Activated naive CD4-positive, alpha-beta T cell treated with anti-CD3 and anti-CD28 coated beads, Interleukin-2, amount 50 U/mL, for 16 hours (primary cell): ENCODE data around the gene IL32.
A peak's percentile ranks its signal among the peaks of the same experiment; 100 is the strongest.
"Not testable (repeated sequence)": the region's sequence is repeated elsewhere in the genome, so short reads cannot be mapped to it uniquely, and the experiment has no call there.

ENCODE experiments used
- DNase-seq: peaks from one replicate; pipeline ENCODE4 v3.0.0-alpha.2; 2020

Gene IL32

DNA sequence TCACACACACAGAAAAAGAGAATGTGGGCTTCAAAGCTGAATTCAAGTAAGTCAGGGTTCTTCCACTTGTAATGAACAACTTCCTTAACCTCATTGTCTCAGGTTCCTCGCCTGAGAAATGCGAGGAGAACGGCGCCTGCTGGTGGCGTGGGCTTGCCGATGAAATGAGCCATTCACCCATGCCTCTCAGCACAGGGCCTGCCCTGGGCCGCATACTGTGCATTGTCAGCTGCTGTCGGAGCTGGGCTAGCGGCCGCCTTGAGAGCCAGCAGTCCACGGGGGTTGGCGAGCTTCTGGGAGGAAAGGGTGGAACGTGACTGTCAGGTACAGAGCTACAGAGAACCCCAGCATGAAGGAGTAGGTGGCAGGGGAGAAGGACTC is 12.1 kb upstream of the IL32 start:
- not testable (repeated sequence) for DNase-seq

DNA sequence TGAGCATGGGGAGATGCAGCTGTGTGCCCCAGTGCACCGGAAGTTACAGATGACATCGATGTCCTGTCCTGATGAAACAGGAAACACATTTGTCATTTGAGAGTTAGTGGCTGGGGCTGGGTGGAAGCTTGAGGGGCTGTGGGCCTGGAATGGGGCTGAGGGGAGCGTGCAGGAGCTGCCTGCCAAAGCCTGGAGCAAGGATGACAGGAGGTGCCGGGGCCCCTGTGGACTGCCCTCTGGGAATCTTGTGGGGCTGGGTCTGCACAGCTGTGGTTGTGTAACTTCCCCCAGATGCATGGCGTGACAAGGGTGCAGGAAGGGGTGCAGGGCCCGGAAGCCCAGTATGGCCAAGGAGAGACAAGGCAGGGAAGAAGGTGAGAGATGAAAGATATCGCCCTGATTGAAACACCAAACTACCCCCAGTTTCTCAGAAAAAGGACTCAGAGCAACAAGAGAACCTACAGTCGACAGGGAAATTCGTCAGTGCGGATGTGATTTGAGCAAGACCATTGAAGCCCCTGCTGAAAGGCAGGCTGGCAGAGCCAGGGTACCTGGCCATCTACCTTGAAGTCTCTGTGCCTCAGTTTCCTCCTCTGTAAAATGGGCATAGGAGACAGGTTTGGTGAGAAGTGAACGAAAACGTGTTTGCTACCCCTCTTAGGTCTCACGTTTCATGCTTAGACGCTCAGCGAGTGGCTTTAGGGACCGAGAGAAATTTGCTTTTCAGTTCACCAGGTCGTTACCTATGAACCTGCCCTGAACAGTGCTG is 10.3 kb upstream of the IL32 start:
- no peak for DNase-seq

- not testable (repeated sequence) for DNase-seq
These were observed 9.7 kb upstream of the IL32 start for GRCh38 chr16:3055734-3056115.

- DNase-seq = no peak
These were observed 8.9 kb upstream of the IL32 start for GRCh38 chr16:3056336-3057180.

- DNase-seq = no peak
These were observed 8.0 kb upstream of the IL32 start for GRCh38 chr16:3057181-3058138.

- DNase-seq = peak; percentile 56
These were observed 7.1 kb upstream of the IL32 start for GRCh38 chr16:3058139-3059030.

DNA sequence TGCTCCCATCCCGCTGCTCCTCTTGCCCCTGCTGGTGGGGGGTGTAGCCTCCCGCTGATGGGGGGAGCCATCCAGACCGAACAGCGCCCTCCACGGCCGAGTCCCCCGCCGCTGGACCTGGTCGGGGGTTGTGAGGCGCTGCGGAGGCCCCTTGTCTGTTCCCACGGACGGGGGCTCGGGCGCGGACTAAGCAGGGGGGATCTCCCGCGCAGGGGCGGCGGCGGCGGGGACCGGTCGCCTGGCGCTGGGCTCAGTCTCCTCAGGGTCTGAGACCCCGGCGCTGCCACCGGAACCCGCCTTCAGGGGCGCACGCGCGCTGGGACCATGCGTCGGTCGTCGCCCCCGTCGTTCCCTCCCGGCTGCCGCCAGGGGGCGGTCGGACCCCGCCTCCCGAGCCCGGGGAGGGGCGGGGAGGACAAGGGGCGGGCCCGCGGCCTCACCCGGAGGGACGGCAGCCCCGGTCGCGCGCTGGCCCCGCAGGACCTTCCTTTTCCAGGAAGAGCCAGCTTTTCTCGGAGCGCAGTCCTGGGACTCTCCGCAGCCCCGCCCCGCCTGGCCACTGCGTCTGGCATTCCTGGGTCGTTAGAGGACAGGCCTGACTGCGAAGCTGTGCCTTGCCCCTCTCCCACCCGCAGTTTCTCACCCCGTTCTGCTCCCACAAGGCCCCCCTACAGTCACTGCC is 6.3 kb upstream of the IL32 start:
- peak; percentile 86 for DNase-seq

DNA sequence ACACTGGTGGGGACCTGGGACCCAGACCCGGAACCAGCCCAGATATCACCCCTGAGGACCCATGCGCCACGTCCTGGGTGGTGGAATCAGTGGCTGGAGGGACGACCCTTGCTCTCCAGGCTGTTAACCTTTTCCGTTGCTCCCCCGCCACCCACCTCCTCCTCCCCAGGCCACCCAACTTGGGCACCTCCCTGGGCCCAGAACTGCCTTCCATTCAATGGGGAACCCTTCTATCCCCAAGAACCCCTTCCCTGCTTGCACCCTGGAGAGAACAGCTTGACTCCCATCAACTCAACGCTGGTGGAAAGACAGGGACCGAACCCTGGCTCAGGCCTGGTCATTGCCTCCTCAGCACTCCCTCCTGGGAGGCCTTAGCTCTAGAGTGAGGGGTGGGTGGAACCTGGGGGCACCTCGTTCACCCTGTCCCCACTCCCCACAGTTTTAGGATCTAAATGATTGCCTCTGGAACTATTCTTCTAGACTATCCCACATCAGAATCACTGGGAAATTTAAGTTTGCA is 5.7 kb upstream of the IL32 start:
- DNase-seq = no peak

DNA sequence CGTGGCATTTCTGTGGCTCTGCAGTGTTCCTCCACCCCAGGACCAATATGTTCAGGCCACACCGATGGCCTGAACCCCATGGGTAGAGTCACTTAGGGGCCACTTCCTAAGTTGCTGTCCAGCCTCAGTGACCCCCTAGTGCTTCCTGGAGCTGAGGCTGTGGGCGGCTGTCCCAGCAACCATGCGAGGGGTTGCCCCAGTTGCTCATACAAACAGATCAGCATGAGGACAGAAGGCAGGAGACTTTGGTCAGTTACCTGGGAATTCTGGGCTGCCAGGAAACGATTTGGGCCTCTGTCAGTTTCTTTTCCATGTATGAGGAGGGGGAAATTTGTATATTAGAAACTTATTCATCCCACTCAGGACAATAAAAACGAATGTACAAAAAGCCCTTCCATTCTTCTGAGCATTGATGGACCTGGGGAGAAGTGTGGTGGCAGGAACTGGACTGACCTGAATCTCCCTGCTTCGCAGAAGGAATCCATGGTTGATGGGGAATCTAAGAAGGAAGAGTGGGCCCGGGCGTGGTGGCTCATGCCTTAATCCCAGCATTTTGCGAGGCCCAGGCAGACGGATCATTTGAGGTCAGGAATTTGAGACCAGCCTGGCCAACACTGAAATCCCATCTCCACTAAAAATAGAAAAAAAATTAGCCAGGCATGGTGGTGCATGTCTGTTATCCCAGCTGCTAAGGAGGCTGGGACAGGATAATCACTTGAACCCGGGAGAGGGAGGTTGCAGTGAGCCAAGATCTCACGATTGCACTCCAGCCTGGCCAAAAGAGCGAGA is 4.9 kb upstream of the IL32 start:
- DNase-seq = no peak

DNA sequence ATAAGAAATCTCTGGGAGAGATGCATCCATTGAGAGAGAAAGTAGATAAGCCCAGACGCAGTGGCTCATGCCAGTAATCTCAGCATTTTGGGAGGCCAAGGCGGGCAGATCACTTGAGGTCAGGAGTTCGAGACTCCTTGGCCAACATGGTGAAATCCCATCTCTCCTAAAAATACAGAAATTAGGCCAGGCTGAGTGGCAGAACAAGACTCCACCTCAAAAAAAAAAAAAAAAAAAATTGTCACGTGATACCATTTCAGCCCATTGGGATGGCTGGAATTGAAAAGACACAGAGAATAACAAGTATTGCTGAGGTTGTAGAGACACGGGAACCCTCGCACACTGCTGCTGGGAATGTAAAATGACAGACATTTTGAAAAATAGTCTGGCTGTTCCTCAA is 2.9 kb upstream of the IL32 start:
- no peak for DNase-seq

DNA sequence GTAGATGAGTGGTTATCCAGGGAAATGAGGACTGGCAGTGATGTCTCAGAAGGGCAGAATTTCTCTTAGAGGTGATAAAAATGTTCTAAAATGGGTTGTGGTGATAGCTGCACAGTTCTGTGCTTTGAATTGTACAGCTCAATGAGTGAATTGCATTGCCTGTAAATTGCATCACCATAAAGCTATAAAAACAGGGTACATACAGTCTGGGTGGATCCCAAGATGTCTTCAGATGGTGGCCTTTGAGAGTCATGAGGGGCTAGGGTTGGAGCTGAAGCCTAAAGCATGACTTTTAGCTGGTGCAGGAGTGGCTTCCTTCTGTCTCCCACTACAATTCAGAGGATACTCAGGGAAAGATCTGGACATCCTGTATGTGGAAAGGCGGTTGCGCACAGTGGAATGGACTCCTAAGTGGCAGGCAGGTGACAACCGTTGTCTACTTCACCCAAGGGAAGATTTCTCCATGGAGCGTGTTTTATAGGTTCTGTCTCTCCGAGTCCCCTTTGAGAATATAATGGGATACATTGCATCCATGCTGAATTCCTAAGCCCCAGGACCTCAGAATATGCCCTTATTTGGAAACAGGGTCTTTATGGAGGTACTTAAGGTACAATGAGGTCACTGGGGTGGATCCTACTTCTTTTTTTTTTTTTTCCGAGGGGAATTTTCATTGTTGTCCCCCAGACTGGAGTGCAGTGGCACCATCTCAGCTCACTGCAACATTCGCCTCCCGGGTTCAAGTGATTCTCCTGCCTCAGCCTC is 1.6 kb upstream of the IL32 start:
- DNase-seq = no peak

DNA sequence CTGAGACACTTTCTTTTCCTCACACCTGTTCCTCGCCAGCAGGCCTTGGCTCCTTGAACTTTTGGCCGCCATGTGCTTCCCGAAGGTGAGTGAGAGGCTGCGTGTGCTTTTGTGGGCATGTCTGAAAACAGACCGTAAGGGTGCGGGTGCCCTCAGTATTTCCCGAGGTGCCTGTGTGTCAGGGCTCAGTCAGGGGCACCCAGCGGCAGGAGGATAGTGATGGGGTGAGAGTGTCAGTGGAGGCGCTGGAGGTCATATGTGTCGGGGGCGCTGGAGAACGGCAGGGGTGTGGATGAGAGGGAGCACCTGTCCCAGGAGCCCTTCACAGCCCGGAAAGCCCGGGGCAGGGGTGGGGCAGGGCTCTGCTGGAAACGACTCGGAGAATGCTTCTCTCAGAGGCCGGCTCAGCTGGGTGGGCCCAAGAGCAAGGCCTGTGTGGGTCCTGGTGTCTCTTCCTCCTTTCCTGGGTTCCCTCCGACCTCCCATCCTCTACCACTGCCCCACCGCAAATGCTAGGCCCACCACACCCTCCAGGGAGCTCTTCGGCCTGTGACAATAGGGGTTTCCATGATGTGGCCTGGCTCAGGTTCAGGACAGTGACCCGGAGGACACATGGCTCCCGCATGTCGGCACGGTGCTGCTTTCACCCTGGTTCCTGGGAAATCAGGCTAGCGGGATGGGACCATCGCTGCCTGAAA is 451 bp downstream of the IL32 start:
- peak; percentile 50 for DNase-seq

DNA sequence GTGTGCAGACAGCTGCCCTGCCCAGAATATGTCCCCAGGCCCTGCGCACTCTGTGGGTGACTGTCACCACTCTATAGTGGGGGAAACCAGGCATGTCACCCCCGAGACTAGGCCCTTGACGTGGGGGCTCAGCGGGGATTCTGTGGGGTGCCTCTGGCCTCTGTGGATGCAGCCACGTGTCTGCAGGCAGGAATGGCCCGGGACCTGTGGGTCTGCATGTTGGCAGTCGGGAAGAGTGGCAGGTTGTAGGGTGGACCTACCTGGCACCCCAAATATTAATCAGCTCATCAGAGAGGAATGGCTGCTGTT is 954 bp downstream of the IL32 start:
- no peak for DNase-seq

- DNase-seq = no peak
These were observed 3.0 kb downstream of the IL32 start for GRCh38 chr16:3068487-3068886.

GRCh38 chr16:3069146-3069545 is 3.7 kb downstream of the IL32 start:
- not testable (repeated sequence) for DNase-seq

DNA sequence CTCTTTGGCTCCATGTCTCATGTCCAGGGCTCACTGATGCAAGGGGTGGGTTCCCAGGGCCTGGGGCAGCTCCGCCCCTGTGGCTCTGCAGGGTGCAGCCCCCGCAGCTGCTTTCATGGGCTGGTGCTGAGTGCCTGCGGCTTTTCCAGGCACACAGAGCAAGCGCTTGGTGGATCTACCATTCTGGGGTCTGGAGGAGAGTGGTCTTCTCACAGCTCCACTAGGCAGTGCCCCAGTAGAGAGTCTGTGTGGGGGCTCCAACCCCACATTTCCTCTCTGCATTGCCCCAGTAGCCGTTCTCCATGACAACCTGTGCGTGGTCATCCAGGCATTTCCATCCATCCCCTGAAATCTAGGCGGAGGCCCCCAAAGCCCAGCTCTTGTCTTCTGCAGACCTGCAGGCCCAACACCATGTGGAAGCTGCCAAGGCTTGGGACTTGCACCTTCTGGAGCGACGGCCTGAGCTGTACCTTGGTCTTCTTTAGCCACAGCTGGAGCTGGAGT is 5.2 kb downstream of the IL32 start:
- no peak for DNase-seq

- DNase-seq = no peak
These were observed 6.2 kb downstream of the IL32 start for GRCh38 chr16:3071655-3072054.

GRCh38 chr16:3072148-3072547 is 6.7 kb downstream of the IL32 start:
- DNase-seq = not testable (repeated sequence)
